ENCODE measurements around the gene TBL1XR1. TPM values are rescaled to one million over a fixed set of nuclear protein-coding genes. Genes with fewer than 3 reads are reported as not detected.

TBL1XR1 gene
- total RNA-seq, 1 experiment from 2014 or later = 81.0 TPM

- no peak overlapping the region for H3K4me2 ChIP-seq (ENCODE audit: low read depth, low read length, poor library complexity, severe bottlenecking)
These were observed 15.0 kb upstream of the TBL1XR1 start for GRCh38 chr3:177212278-177212610.

GRCh38 chr3:177211503-177212277, 14.4 kb upstream of the TBL1XR1 start:
- H3K9ac ChIP-seq (ENCODE audit: low read length) = no peak overlapping the region
- no peaks in the 10 kb centered on the region for H4K20me1 ChIP-seq (ENCODE audit: insufficient read depth, low read depth, low read length)
- H3K4me2 ChIP-seq (ENCODE audit: low read depth, low read length, poor library complexity, severe bottlenecking) = no peak overlapping the region
- H2AFZ ChIP-seq (ENCODE audit: low read length) = no peak overlapping the region
- H3K4me3 ChIP-seq (ENCODE audit: low read length) = no peak overlapping the region
- H3K4me1 ChIP-seq (ENCODE audit: low read length) = no peaks in the 10 kb centered on the region
- DNase-seq = no peak
- no peaks in the 10 kb centered on the region for H3K27me3 ChIP-seq (ENCODE audit: low read length)
- H3K9me2 ChIP-seq (replicated peaks; ENCODE audit: insufficient read depth, low read length) = no peaks in the 10 kb centered on the region
- H3K79me2 ChIP-seq (ENCODE audit: low read length) = no peaks in the 10 kb centered on the region
- H3K27ac ChIP-seq (ENCODE audit: low read length) = no peak overlapping the region
- no peaks in the 10 kb centered on the region for H3K9me3 ChIP-seq (ENCODE audit: low read length)
- no peaks in the 10 kb centered on the region for H3K36me3 ChIP-seq (ENCODE audit: insufficient read depth, low read length)

More at GRCh38 chr3:177212278-177212610, 15.0 kb upstream of the TBL1XR1 start:
- H3K79me2 ChIP-seq (ENCODE audit: low read length) = no peaks in the 10 kb centered on the region
- no peaks in the 10 kb centered on the region for H3K27me3 ChIP-seq (ENCODE audit: low read length)
- H4K20me1 ChIP-seq (ENCODE audit: insufficient read depth, low read depth, low read length) = no peaks in the 10 kb centered on the region
- no peak overlapping the region for H3K9ac ChIP-seq (ENCODE audit: low read length)
- no peak for DNase-seq
- no peak overlapping the region for H2AFZ ChIP-seq (ENCODE audit: low read length)
- H3K27ac ChIP-seq (ENCODE audit: low read length) = no peak overlapping the region
- no peak overlapping the region for H3K4me3 ChIP-seq (ENCODE audit: low read length)
- no peaks in the 10 kb centered on the region for H3K36me3 ChIP-seq (ENCODE audit: insufficient read depth, low read length)
- H3K4me1 ChIP-seq (ENCODE audit: low read length) = no peaks in the 10 kb centered on the region
- H3K9me2 ChIP-seq (replicated peaks; ENCODE audit: insufficient read depth, low read length) = no peaks in the 10 kb centered on the region
- no peaks in the 10 kb centered on the region for H3K9me3 ChIP-seq (ENCODE audit: low read length)

GRCh38 chr3:177210744-177211502, 13.6 kb upstream of the TBL1XR1 start:
- no peak overlapping the region for H3K4me3 ChIP-seq (ENCODE audit: low read length)
- no peaks in the 10 kb centered on the region for H3K9me3 ChIP-seq (ENCODE audit: low read length)
- no peak for DNase-seq
- no peak overlapping the region for H3K27ac ChIP-seq (ENCODE audit: low read length)
- no peaks in the 10 kb centered on the region for H3K27me3 ChIP-seq (ENCODE audit: low read length)
- H3K4me1 ChIP-seq (ENCODE audit: low read length) = no peaks in the 10 kb centered on the region
- H3K4me2 ChIP-seq (ENCODE audit: low read depth, low read length, poor library complexity, severe bottlenecking) = no peak overlapping the region
- no peaks in the 10 kb centered on the region for H3K79me2 ChIP-seq (ENCODE audit: low read length)
- H3K36me3 ChIP-seq (ENCODE audit: insufficient read depth, low read length) = no peaks in the 10 kb centered on the region
- no peak overlapping the region for H3K9ac ChIP-seq (ENCODE audit: low read length)
- H2AFZ ChIP-seq (ENCODE audit: low read length) = no peak overlapping the region
- no peaks in the 10 kb centered on the region for H4K20me1 ChIP-seq (ENCODE audit: insufficient read depth, low read depth, low read length)
- no peaks in the 10 kb centered on the region for H3K9me2 ChIP-seq (replicated peaks; ENCODE audit: insufficient read depth, low read length)

GRCh38 chr3:177209509-177209908, 12.2 kb upstream of the TBL1XR1 start:
- Histone ChIP-seq H3K36me3 (ENCODE audit: insufficient read depth, low read length) (no peaks in the 10 kb centered on the region), H3K27ac (ENCODE audit: low read length) (no peak overlapping the region), H3K9me2 (replicated peaks; ENCODE audit: insufficient read depth, low read length) (no peaks in the 10 kb centered on the region), H3K79me2 (ENCODE audit: low read length) (no peaks in the 10 kb centered on the region), H3K27me3 (ENCODE audit: low read length) (no peaks in the 10 kb centered on the region), H3K4me1 (ENCODE audit: low read length) (no peaks in the 10 kb centered on the region), H3K9me3 (ENCODE audit: low read length) (no peaks in the 10 kb centered on the region), H3K4me2 (ENCODE audit: low read depth, low read length, poor library complexity, severe bottlenecking) (no peak overlapping the region), H3K4me3 (ENCODE audit: low read length) (no peak overlapping the region), H3K9ac (ENCODE audit: low read length) (no peak overlapping the region), H2AFZ (ENCODE audit: low read length) (no peak overlapping the region), H4K20me1 (ENCODE audit: insufficient read depth, low read depth, low read length) (no peaks in the 10 kb centered on the region)
- no peak for DNase-seq

- Histone ChIP-seq H3K9me2 (replicated peaks; ENCODE audit: insufficient read depth, low read length) (no peaks in the 10 kb centered on the region), H3K79me2 (ENCODE audit: low read length) (no peaks in the 10 kb centered on the region), H3K27ac (ENCODE audit: low read length) (no peak overlapping the region), H3K4me1 (ENCODE audit: low read length) (no peaks in the 10 kb centered on the region), H2AFZ (ENCODE audit: low read length) (no peak overlapping the region), H3K9ac (ENCODE audit: low read length) (no peak overlapping the region), H4K20me1 (ENCODE audit: insufficient read depth, low read depth, low read length) (no peaks in the 10 kb centered on the region), H3K4me3 (ENCODE audit: low read length) (no peak overlapping the region), H3K4me2 (ENCODE audit: low read depth, low read length, poor library complexity, severe bottlenecking) (no peak overlapping the region), H3K27me3 (ENCODE audit: low read length) (no peaks in the 10 kb centered on the region), H3K36me3 (ENCODE audit: insufficient read depth, low read length) (no peaks in the 10 kb centered on the region), H3K9me3 (ENCODE audit: low read length) (no peaks in the 10 kb centered on the region)
- no peak for DNase-seq
These were observed 11.5 kb upstream of the TBL1XR1 start for GRCh38 chr3:177208781-177209180.

- Histone ChIP-seq H3K27me3 (ENCODE audit: low read length) (no peaks in the 10 kb centered on the region), H3K9ac (ENCODE audit: low read length) (no peak overlapping the region), H3K4me2 (ENCODE audit: low read depth, low read length, poor library complexity, severe bottlenecking) (no peak overlapping the region), H3K79me2 (ENCODE audit: low read length) (no peaks in the 10 kb centered on the region), H3K36me3 (ENCODE audit: insufficient read depth, low read length) (no peaks in the 10 kb centered on the region), H3K4me3 (ENCODE audit: low read length) (no peak overlapping the region), H3K4me1 (ENCODE audit: low read length) (no peaks in the 10 kb centered on the region), H3K9me2 (replicated peaks; ENCODE audit: insufficient read depth, low read length) (no peaks in the 10 kb centered on the region), H3K9me3 (ENCODE audit: low read length) (no peaks in the 10 kb centered on the region), H3K27ac (ENCODE audit: low read length) (no peak overlapping the region), H4K20me1 (ENCODE audit: insufficient read depth, low read depth, low read length) (no peaks in the 10 kb centered on the region), H2AFZ (ENCODE audit: low read length) (no peak overlapping the region)
- DNase-seq = no peak
These were observed 10.9 kb upstream of the TBL1XR1 start for GRCh38 chr3:177208223-177208622.

- H4K20me1 ChIP-seq (ENCODE audit: insufficient read depth, low read depth, low read length) = no peaks in the 10 kb centered on the region
- H3K9me3 ChIP-seq (ENCODE audit: low read length) = no peaks in the 10 kb centered on the region
- H3K9me2 ChIP-seq (replicated peaks; ENCODE audit: insufficient read depth, low read length) = no peaks in the 10 kb centered on the region
- no peaks in the 10 kb centered on the region for H3K79me2 ChIP-seq (ENCODE audit: low read length)
- H3K27ac ChIP-seq (ENCODE audit: low read length) = no peak overlapping the region
- no peak for DNase-seq
- H3K4me2 ChIP-seq (ENCODE audit: low read depth, low read length, poor library complexity, severe bottlenecking) = no peak overlapping the region
- no peak overlapping the region for H2AFZ ChIP-seq (ENCODE audit: low read length)
- H3K9ac ChIP-seq (ENCODE audit: low read length) = no peak overlapping the region
- H3K4me1 ChIP-seq (ENCODE audit: low read length) = no peaks in the 10 kb centered on the region
- no peak overlapping the region for H3K4me3 ChIP-seq (ENCODE audit: low read length)
- H3K36me3 ChIP-seq (ENCODE audit: insufficient read depth, low read length) = no peaks in the 10 kb centered on the region
- no peaks in the 10 kb centered on the region for H3K27me3 ChIP-seq (ENCODE audit: low read length)
These were observed 9.7 kb upstream of the TBL1XR1 start for GRCh38 chr3:177206936-177207335.

- Histone ChIP-seq H3K4me1 (ENCODE audit: low read length) (peaks cover 8% of the 10 kb centered on the region), H3K27ac (ENCODE audit: low read length) (no peak overlapping the region), H2AFZ (ENCODE audit: low read length) (no peak overlapping the region), H3K27me3 (ENCODE audit: low read length) (peaks cover 2% of the 10 kb centered on the region; the same call in 1 of the 2 replicates), H3K4me3 (ENCODE audit: low read length) (no peak overlapping the region), H3K9me2 (replicated peaks; ENCODE audit: insufficient read depth, low read length) (no peaks in the 10 kb centered on the region), H3K79me2 (ENCODE audit: low read length) (no peaks in the 10 kb centered on the region), H3K4me2 (ENCODE audit: low read depth, low read length, poor library complexity, severe bottlenecking) (no peak overlapping the region), H3K9me3 (ENCODE audit: low read length) (no peaks in the 10 kb centered on the region), H3K36me3 (ENCODE audit: insufficient read depth, low read length) (no peaks in the 10 kb centered on the region), H3K9ac (ENCODE audit: low read length) (no peak overlapping the region), H4K20me1 (ENCODE audit: insufficient read depth, low read depth, low read length) (no peaks in the 10 kb centered on the region)
- DNase-seq = no peak
These were observed 6.6 kb upstream of the TBL1XR1 start for GRCh38 chr3:177203689-177204395.
